HepG2 (cell line): Measurements from ENCODE around the gene AQP12A.

Experiments
- ATF4 ChIP-seq, 2 experiments: fragments of 450-650 bp in 1 of 2; sonication (generic) in 1 of 2; formaldehyde crosslinking; IDR thresholded peaks; 2 replicates each; pipeline versions ENCODE4 v1.5.0 to v1.8.0; 2020 to 2022; ENCODE audit warnings: mild to moderate bottlenecking in 1 of 2, missing genetic modification reagents in 1 of 2
- POLR2A ChIP-seq, 2 experiments: IDR thresholded peaks; 2 replicates each; pipeline ENCODE4 v1.6.1; 2011; ENCODE audit warnings: low read depth in 2 of 2, low read length in 2 of 2, mild to moderate bottlenecking in 1 of 2, moderate library complexity in 1 of 2; ENCODE audit not compliant: insufficient read depth in 1 of 2
- ZBTB8A ChIP-seq: sonication (generic); formaldehyde crosslinking; IDR thresholded peaks from 2 replicates; pipeline ENCODE4 v1.4.0; 2020; ENCODE audit warnings: mild to moderate bottlenecking, low read depth, missing genetic modification reagents, borderline replicate concordance
- ZSCAN29 ChIP-seq: sonication (generic); formaldehyde crosslinking; conservative IDR thresholded peaks from 2 replicates; pipeline ENCODE4 v1.4.0; 2020; ENCODE audit warnings: mild to moderate bottlenecking, missing genetic modification reagents

GRCh38 chr2:240727913-240728312, 36.2 kb downstream of the AQP12A start:
- TF ChIP-seq POLR2A (IDR thresholded peaks at IDR 0.05; ENCODE audit: insufficient read depth in 1 of 2, low read depth in 2 of 2, low read length in 2 of 2) = no peak
- TF ChIP-seq ZSCAN29 (CRISPR knock-in tag) = no peak
- no peak for TF ChIP-seq ZBTB8A (CRISPR knock-in tag)
- TF ChIP-seq ATF4 (CRISPR knock-in tag; IDR thresholded peaks at IDR 0.05) = no peak
